ENCODE results near the gene MRPL55.

Gene MRPL55

DNA sequence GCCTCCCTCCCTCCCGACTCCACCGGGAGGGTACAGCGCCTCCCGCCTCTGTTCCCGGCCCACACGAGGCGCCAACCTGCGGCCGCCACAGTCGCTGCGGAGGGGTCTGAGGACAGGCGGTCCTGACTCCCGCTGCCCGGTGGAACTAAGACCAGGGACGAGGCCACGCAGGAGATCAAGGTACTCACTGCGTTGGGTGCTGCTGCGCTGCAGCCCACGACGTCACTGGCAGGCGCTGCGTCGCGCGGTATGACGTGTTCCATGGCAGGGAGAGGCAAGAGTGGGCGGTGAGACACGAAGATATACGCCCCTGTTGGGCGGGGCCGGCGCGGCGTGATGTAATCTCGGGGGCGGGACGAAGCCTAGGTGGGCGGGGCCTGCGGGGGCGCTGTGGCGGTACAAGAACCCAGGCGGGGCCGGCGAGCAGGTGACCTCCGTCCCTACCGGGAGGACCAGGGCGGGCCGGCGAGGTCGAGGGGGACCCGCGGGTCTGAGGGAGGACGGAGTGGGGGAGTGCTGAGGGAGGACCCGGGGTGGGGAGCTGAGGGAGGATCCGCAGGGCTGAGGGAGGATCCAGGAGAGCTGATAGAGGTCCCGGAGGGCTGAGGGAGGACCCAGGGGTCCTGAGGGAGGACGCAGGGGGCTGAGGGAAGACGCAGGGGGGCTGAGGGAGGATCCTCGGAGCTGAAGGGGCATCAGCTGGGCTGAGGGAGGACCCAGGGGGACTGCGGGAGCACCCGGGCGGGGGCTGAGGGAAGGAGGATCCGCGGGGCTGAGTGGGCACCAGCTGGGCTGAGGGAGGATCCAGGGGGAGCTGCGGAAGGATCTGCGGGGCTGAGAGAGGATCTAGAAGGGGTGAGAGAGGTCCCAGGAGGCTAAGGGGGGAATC lies at the start of gene MRPL55:
Gene MRPL55, minus strand, starts transcription at position 227 of the 889 bp plus-strand sequence. CDS start 1,039 bp downstream, outside the sequence.
- DNase-seq (ENCODE audit: low read depth): peak; percentile 97
- H3K4me3 ChIP-seq (ENCODE audit: low read length): peak within 1 kb of the TSS; percentile 95
- TF ChIP-seq, protein P1, sequence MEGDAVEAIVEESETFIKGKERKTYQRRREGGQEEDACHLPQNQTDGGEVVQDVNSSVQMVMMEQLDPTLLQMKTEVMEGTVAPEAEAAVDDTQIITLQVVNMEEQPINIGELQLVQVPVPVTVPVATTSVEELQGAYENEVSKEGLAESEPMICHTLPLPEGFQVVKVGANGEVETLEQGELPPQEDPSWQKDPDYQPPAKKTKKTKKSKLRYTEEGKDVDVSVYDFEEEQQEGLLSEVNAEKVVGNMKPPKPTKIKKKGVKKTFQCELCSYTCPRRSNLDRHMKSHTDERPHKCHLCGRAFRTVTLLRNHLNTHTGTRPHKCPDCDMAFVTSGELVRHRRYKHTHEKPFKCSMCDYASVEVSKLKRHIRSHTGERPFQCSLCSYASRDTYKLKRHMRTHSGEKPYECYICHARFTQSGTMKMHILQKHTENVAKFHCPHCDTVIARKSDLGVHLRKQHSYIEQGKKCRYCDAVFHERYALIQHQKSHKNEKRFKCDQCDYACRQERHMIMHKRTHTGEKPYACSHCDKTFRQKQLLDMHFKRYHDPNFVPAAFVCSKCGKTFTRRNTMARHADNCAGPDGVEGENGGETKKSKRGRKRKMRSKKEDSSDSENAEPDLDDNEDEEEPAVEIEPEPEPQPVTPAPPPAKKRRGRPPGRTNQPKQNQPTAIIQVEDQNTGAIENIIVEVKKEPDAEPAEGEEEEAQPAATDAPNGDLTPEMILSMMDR (IDR thresholded peaks at IDR 0.05; ENCODE audit: insufficient read depth, low read depth, low read length, missing control alignments): no peak

DNA sequence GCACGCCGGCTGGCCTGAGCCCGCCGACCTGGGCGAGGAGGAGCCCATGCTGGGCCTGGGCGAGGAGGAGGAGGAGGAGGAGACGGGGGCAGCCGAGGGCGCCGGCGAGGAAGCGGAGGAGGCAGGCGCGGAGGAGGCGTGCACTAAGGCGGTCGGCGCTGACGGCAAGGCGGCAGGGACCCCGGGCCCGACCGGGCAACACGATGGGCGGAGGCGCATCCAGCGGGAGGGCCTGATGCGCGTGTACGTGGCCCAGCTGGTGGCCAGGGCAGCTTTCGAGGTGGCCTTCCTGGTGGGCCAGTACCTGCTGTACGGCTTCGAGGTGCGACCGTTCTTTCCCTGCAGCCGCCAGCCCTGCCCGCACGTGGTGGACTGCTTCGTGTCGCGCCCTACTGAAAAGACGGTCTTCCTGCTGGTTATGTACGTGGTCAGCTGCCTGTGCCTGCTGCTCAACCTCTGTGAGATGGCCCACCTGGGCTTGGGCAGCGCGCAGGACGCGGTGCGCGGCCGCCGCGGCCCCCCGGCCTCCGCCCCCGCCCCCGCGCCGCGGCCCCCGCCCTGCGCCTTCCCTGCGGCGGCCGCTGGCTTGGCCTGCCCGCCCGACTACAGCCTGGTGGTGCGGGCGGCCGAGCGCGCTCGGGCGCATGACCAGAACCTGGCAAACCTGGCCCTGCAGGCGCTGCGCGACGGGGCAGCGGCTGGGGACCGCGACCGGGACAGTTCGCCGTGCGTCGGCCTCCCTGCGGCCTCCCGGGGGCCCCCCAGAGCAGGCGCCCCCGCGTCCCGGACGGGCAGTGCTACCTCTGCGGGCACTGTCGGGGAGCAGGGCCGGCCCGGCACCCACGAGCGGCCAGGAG lies 49.3 kb upstream of the MRPL55 start:
- no peak for DNase-seq (ENCODE audit: low read depth)
- TF ChIP-seq, protein P1 (IDR thresholded peaks at IDR 0.05; ENCODE audit: insufficient read depth, low read depth, low read length, missing control alignments): no peak
- H3K4me3 ChIP-seq (ENCODE audit: low read length): no peak overlapping the region

DNA sequence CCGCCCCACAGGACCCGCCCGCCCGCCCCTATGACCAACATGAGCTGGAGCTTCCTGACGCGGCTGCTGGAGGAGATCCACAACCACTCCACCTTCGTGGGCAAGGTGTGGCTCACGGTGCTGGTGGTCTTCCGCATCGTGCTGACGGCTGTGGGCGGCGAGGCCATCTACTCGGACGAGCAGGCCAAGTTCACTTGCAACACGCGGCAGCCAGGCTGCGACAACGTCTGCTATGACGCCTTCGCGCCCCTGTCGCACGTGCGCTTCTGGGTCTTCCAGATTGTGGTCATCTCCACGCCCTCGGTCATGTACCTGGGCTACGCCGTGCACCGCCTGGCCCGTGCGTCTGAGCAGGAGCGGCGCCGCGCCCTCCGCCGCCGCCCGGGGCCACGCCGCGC lies 48.6 kb upstream of the MRPL55 start:
- no peak for DNase-seq (ENCODE audit: low read depth)
- TF ChIP-seq, protein P1 (IDR thresholded peaks at IDR 0.05; ENCODE audit: insufficient read depth, low read depth, low read length, missing control alignments): no peak
- no peak overlapping the region for H3K4me3 ChIP-seq (ENCODE audit: low read length)

DNA sequence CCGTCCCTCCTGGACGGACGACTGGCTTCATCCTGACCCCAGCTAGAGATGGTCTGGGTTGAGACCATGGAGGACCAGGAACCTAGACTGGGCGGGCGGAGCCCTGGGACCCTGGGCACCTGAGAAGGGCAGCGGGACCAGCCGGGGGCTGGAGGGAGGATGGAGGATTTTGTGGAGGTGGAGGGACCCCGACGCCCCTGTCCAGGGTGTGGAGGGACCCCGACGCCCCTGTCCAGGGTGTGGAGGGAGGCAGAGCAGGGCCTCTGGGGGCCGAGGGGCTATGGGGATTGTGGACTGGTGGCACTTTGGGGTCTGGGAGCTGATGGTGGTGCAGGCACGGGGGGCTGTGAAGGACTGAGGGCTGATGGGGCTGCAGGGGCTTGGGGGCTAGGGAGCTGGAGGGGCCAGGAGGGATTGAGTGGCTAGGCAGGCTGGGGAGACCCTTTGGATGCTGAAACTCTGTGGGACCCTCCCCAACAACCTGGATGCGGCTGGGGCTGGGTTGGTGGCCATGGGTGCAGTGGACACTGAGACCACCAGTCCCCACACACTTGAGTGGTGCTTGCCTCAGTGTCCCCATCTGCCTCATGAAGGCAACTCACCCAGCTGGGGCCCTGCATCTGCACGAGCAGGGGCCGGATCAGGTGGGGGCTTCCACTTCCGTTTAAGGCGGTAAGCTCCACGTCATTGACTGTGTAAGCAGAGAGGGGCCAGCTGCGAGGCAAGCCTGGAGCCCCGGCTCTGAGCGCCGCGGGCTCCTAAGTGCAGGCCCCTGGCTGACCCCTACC lies 48.0 kb upstream of the MRPL55 start:
- no peak for DNase-seq (ENCODE audit: low read depth)
- H3K4me3 ChIP-seq (ENCODE audit: low read length): no peak overlapping the region
- TF ChIP-seq, protein P1 (IDR thresholded peaks at IDR 0.05; ENCODE audit: insufficient read depth, low read depth, low read length, missing control alignments): no peak

DNA sequence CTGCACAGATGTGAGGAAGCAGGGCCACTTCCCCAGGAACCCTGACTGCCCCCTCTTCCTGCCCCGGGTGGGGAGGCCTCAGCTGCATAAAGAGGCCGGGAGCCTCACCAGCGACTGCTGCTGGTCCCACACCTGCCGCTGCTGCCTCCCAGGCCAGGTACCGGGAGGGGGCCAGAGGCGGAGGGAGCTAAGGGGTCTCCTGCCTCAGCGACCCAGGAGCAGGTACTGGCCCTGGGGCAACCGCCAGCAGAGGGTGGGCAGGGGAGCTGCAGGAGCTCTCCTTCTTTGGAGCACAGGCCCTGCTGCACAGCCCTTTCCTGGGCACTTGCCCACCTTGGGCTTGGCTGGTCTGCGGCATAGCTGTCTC lies 47.4 kb upstream of the MRPL55 start:
- TF ChIP-seq, protein P1 (IDR thresholded peaks at IDR 0.05; ENCODE audit: insufficient read depth, low read depth, low read length, missing control alignments): no peak
- DNase-seq (ENCODE audit: low read depth): no peak
- no peak overlapping the region for H3K4me3 ChIP-seq (ENCODE audit: low read length)

All from epithelial cell of esophagus (primary cell).